GM10266 (cell line): Measurements from ENCODE around the gene GEMIN7.

Experiments
- DNase-seq: peaks from one replicate; pipeline ENCODE4 v3.0.0; 2012; ENCODE audit errors: extremely low spot score
- TF ChIP-seq, protein P1 (sequence below): IDR thresholded peaks from 2 replicates; pipeline ENCODE4 v1.5.1; 2012; ENCODE audit warnings: mild to moderate bottlenecking, low read depth; ENCODE audit not compliant: control insufficient read depth, insufficient read depth; ENCODE audit errors: missing control alignments

GEMIN7 gene

DNA sequence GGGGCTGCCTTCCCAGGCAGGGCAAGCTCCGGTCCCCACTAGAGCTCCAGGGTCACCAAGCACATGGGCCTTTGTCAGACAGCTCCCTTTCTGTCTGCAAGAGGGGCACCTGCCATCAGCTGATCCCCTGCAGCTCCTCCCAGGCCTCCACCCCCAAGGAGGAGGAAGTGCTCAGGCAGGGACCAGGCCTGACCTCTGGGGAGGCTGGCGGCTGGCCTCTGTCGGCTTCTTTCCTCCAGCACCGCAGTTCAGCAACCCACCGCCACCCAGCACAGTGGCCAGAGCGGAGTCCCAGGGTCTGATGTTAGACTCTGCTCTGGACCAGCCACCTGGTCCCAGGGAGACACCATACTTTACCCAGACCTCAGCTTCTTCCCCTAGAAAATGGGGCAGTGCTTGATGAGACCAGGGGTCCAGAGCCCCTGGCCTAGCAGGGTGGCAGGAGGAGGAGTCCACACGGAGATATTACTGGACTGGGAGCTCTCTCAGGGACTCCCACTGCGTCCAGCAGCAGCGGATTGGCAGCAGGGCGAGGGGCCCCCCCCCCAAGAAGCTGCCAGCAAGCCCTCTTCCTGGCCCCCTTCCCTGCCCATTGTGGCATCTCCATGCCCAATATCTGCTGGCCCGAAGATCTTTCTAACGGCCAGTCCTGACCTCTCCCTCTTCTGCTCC is 57.6 kb downstream of the GEMIN7 start:
- TF ChIP-seq, protein P1, sequence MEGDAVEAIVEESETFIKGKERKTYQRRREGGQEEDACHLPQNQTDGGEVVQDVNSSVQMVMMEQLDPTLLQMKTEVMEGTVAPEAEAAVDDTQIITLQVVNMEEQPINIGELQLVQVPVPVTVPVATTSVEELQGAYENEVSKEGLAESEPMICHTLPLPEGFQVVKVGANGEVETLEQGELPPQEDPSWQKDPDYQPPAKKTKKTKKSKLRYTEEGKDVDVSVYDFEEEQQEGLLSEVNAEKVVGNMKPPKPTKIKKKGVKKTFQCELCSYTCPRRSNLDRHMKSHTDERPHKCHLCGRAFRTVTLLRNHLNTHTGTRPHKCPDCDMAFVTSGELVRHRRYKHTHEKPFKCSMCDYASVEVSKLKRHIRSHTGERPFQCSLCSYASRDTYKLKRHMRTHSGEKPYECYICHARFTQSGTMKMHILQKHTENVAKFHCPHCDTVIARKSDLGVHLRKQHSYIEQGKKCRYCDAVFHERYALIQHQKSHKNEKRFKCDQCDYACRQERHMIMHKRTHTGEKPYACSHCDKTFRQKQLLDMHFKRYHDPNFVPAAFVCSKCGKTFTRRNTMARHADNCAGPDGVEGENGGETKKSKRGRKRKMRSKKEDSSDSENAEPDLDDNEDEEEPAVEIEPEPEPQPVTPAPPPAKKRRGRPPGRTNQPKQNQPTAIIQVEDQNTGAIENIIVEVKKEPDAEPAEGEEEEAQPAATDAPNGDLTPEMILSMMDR, result no peak
- peak; percentile 70 for DNase-seq

DNA sequence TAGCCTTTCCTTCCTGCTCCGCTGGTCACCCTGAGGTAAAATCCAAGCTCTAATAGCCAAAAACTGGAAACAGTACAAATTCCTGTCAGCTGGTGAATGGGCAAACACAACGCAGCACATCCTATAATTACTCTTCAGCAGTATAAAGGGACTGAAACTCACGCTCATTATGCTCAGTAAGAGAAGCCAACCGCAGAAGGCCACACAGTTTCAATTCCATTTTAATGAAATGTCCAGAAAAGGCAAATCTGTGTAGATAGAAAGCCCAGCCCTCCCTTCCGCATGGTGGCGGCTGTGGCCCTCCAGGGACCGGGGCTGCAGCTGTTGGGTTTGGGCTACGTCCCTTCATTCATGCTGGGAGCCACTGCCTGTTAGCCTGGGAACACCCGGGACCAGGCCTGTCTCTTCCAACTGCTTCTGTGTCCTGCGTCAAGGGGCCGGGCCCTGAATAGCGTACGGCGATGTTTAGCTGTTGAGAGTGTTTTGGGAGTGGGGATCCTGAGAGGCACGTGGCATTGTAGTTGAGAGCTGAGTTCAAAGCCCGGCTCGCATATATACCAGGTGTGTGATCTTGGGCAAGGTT is 58.2 kb downstream of the GEMIN7 start:
- DNase-seq, result peak; percentile 85
- TF ChIP-seq, protein P1, result peak; percentile 35

DNA sequence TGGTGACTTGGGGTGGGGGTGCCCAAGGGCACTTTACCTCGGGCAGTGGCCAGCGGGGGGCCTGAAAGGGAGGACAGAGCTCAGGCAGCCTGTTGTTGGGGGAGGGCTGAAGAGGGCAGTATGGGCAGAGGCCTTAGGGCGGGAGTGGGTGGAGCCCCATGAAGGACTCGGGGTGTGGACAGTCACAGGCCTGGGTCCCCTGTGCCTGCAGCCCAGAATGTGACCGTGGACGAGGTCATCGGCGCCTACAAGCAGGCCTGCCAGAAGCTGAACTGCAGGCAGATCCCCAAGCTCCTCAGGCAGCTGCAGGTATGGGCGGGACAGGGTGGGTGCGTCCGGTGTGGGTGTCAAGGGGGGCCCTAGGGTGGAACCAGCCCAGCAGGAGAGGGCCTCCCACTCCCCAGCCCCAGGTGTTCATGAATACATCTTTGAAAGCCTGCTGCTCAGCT is 59.3 kb downstream of the GEMIN7 start:
- DNase-seq, result peak; percentile 21
- TF ChIP-seq, protein P1, result no peak

DNA sequence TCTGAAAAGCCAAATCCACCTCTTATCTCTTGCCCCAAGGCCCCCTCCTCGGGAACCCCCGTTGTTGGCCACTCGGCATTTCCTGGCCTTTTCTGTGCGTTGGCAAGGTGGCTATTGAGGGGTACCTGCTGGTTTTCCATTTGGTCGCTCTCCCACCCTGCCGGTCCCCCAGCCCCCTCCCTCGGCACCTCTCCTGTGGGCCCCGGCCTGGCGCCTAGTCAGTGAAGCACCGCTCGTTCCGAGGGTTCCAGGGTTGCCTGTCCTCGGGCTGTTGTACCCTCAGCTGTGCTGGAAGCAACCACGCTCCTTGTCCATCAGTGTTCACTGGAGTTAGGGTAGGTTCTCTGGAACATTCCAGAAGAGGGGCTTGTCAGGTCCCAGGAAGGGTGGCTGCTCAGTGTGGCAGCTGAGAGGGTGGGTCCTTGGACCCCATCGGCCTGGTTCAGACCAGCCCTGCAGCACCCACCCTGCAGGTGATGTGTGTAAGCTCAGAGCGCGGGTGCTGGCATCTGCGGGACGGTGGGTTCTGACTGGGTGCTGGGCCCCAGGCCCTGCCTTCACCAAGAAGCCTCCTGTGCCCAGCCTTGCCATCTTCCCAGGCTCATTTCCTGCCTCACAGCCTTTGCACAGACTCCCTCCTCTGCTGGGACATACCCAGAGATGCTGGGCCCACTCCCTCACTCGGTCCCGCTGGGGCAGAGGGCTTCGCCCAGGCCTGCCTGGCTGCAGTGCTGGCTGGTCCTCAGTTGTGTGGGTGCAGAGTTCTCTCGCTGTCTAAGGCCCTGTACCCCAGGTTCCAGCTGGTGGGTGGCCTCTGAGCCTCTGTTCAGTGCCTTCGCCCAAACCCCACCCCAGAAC is 60.5 kb downstream of the GEMIN7 start:
- DNase-seq, result peak; percentile 21
- TF ChIP-seq, protein P1, result no peak

DNA sequence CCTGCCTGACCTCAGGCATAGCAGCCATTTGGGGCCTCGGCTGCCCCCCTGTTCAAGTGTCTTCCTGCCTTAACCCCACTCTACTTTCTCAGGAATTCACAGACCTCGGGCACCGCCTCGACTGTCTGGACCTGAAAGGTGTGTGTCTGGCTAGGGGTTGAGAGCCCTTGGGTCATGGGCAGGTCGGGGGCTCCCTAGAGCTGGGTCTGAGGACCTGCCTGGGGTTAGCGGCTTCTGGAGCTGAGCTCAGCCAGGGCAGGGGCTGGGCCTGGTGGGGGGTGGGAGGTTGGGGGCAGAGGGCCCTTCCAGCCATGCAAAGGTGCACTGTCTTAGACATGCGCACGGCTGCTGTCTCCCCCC is 61.1 kb downstream of the GEMIN7 start:
- TF ChIP-seq, protein P1, result no peak
- DNase-seq, result no peak

- TF ChIP-seq, protein P1, result no peak
- DNase-seq, result no peak
Measured at GRCh38 chr19:45140533-45140932, 61.5 kb downstream of the GEMIN7 start.
